SK-N-SH (cell line): ENCODE results near the gene TCF12. TPM values are rescaled to one million over a fixed set of nuclear protein-coding genes. Genes with fewer than 3 reads are reported as not detected.

Source experiments
- CTCF ChIA-PET: fragments of 300-600, 350-600 bp; formaldehyde crosslinking; extraction: SDS; loops from one replicate; lab custom pipeline; 2021; lab: Yijun Ruan, JAX
- POLR2A ChIA-PET: fragments of 350-600 bp; sonication (Branson Sonifier 250); formaldehyde crosslinking; extraction: SDS; loops from one replicate; lab custom pipeline; 2020; ENCODE audit warnings: antibody characterized with exemption, inconsistent platforms; lab: Yijun Ruan, JAX
- DNase-seq: peaks from one replicate; pipeline ENCODE4 v3.0.0; 2012
- H2AFZ ChIP-seq: fragments of 200-600 bp; sonication (generic); 2 replicates; pipeline ENCODE4 v1.8.1; 2016; ENCODE audit warnings: antibody characterized with exemption, mild to moderate bottlenecking, low read depth
- H3F3A ChIP-seq: fragments of 200-600 bp; sonication (generic); replicated peaks from 2 replicates; pipeline ENCODE3; 2016; ENCODE audit warnings: antibody characterized with exemption, mild to moderate bottlenecking; ENCODE audit not compliant: insufficient read depth
- H3K27ac ChIP-seq, 2 experiments: fragments of 200-500 bp in 1 of 2; fragments of 200-600 bp in 1 of 2; sonication (Bioruptor generic) in 1 of 2; sonication (generic), shearing (Covaris generic) in 1 of 2; 2 replicates each; pipeline versions ENCODE4 v1.5.1 to v1.6.1; 2014 to 2016; ENCODE audit warnings: low read depth in 2 of 2, inconsistent platforms in 1 of 2, low read length in 1 of 2, mild to moderate bottlenecking in 1 of 2, mixed read lengths in 1 of 2
- H3K27me3 ChIP-seq: fragments of 200-600 bp; sonication (generic), shearing (Covaris generic); 2 replicates; pipeline ENCODE4 v1.6.1; 2016; ENCODE audit warnings: mixed run types; ENCODE audit not compliant: insufficient read depth
- H3K36me3 ChIP-seq, 2 experiments: fragments of 200-500 bp in 1 of 2; fragments of 200-600 bp in 1 of 2; sonication (Bioruptor generic) in 1 of 2; sonication (generic) in 1 of 2; replicated peaks in 1 of 2; 2 replicates each; pipeline versions ENCODE3 to v1.5.1; 2014 to 2016; ENCODE audit warnings: low read length in 1 of 2, mild to moderate bottlenecking in 1 of 2; ENCODE audit not compliant: insufficient read depth in 2 of 2, control insufficient read depth in 1 of 2
- H3K4me1 ChIP-seq, 2 experiments: fragments of 200-500 bp in 1 of 2; fragments of 200-600 bp in 1 of 2; sonication (Bioruptor generic) in 1 of 2; sonication (generic), shearing (Covaris generic) in 1 of 2; 2 replicates each; pipeline versions ENCODE4 v1.5.1 to v1.6.1; 2014 to 2016; ENCODE audit warnings: low read depth in 1 of 2, low read length in 1 of 2, mixed run types in 1 of 2; ENCODE audit not compliant: insufficient read depth in 2 of 2, control insufficient read depth in 1 of 2
- H3K4me2 ChIP-seq: fragments of 200-600 bp; sonication (generic), shearing (Covaris generic); 2 replicates; pipeline ENCODE4 v1.6.1; 2017; ENCODE audit warnings: mixed run types
- H3K4me3 ChIP-seq, 2 experiments: fragments of 200-500 bp in 1 of 2; fragments of 200-600 bp in 1 of 2; sonication (Bioruptor generic) in 1 of 2; sonication (generic), shearing (Covaris generic) in 1 of 2; 2 replicates each; pipeline versions ENCODE4 v1.5.1 to v1.8.1; 2014 to 2016; ENCODE audit warnings: low read depth in 2 of 2, inconsistent platforms in 1 of 2, low read length in 1 of 2, mild to moderate bottlenecking in 1 of 2, mixed read lengths in 1 of 2, moderate library complexity in 1 of 2
- H3K79me2 ChIP-seq: fragments of 200-600 bp; sonication (generic); 2 replicates; pipeline ENCODE4 v1.8.1; 2017; ENCODE audit warnings: mild to moderate bottlenecking; ENCODE audit not compliant: insufficient read depth
- H3K9ac ChIP-seq: fragments of 200-600 bp; sonication (generic); 2 replicates; pipeline ENCODE4 v1.6.1; 2017; ENCODE audit warnings: mixed run types
- H3K9me2 ChIP-seq: fragments of 200-600 bp; sonication (generic); 2 replicates; pipeline ENCODE4 v1.6.1; 2017; ENCODE audit warnings: mixed run types
- H3K9me3 ChIP-seq: fragments of 200-600 bp; sonication (generic); 2 replicates; pipeline ENCODE4 v1.6.1; 2017; ENCODE audit warnings: mixed run types, mild to moderate bottlenecking, moderate library complexity
- H4K20me1 ChIP-seq: fragments of 200-600 bp; sonication (generic); 2 replicates; pipeline ENCODE4 v1.6.1; 2017; ENCODE audit warnings: mild to moderate bottlenecking, mixed run types; ENCODE audit not compliant: insufficient read depth
- CTCF ChIP-seq: fragments of 200-600 bp; sonication (generic); IDR thresholded peaks from 2 replicates; pipeline ENCODE4 v1.6.1; 2017; ENCODE audit warnings: antibody characterized with exemption, mild to moderate bottlenecking, moderate library complexity
- ELF1 ChIP-seq: IDR thresholded peaks from 2 replicates; pipeline ENCODE4 v1.4.0; 2012
- EZH2phosphoT487 ChIP-seq: fragments of 200-600 bp; sonication (generic); IDR thresholded peaks from 2 replicates; pipeline ENCODE4 v1.6.1; 2017; ENCODE audit warnings: low read depth, mixed run types, mild to moderate bottlenecking, antibody characterized with exemption, moderate library complexity, borderline replicate concordance
- FOSL2 ChIP-seq: IDR thresholded peaks from 2 replicates; pipeline ENCODE4 v1.4.0; 2012; ENCODE audit warnings: low read depth, mild to moderate bottlenecking, moderate library complexity, borderline replicate concordance
- FOXJ3 ChIP-seq: sonication (generic); formaldehyde crosslinking; IDR thresholded peaks from 2 replicates; pipeline ENCODE4 v1.5.1; 2020; ENCODE audit warnings: mild to moderate bottlenecking, missing genetic modification reagents
- GATA2 ChIP-seq: sonication (generic); formaldehyde crosslinking; IDR thresholded peaks from 2 replicates; pipeline ENCODE4 v1.5.0; 2020; ENCODE audit warnings: mild to moderate bottlenecking, missing genetic modification reagents
- IRF3 ChIP-seq: fragments of 150-350 bp; IDR thresholded peaks from 2 replicates; pipeline ENCODE4 v1.6.1; 2016; ENCODE audit warnings: mild to moderate bottlenecking, low read depth, low read length
- MEF2A ChIP-seq: IDR thresholded peaks from 2 replicates; pipeline ENCODE4 v1.4.0; 2012; ENCODE audit warnings: low read depth, borderline replicate concordance
- MXI1 ChIP-seq: IDR thresholded peaks from 2 replicates; pipeline ENCODE4 v1.6.1; 2012; ENCODE audit warnings: mild to moderate bottlenecking, low read depth, low read length, improper control_type of control experiment
- POLR2AphosphoS5 ChIP-seq: IDR thresholded peaks from 2 replicates; pipeline ENCODE4 v1.6.1; 2012; ENCODE audit warnings: low read depth, low read length
- RAD21 ChIP-seq: IDR thresholded peaks from 2 replicates; pipeline ENCODE4 v1.6.1; 2012; ENCODE audit warnings: mild to moderate bottlenecking, low read length
- REST ChIP-seq: IDR thresholded peaks from 2 replicates; pipeline ENCODE4 v1.6.1; 2012; ENCODE audit warnings: mild to moderate bottlenecking, low read depth, low read length, moderate library complexity
- RXRA ChIP-seq: IDR thresholded peaks from 2 replicates; pipeline ENCODE4 v1.4.0; 2012; ENCODE audit warnings: low read depth, mild to moderate bottlenecking, borderline replicate concordance
- SIN3A ChIP-seq: IDR thresholded peaks from 2 replicates; pipeline ENCODE4 v1.6.1; 2012; ENCODE audit warnings: low read depth, mild to moderate bottlenecking, low read length, moderate library complexity, borderline replicate concordance
- TCF12 ChIP-seq: IDR thresholded peaks from 2 replicates; pipeline ENCODE4 v1.4.0; 2012
- TEAD4 ChIP-seq: IDR thresholded peaks from 2 replicates; pipeline ENCODE4 v1.4.0; 2012; ENCODE audit warnings: mild to moderate bottlenecking, borderline replicate concordance; ENCODE audit not compliant: insufficient read depth
- USF1 ChIP-seq: IDR thresholded peaks from 2 replicates; pipeline ENCODE4 v1.4.0; 2012; ENCODE audit warnings: low read depth, borderline replicate concordance
- YY1 ChIP-seq: IDR thresholded peaks from 2 replicates; pipeline ENCODE4 v1.4.0; 2012; ENCODE audit warnings: low read depth, mild to moderate bottlenecking
- WGBS: methylation state at CpG from one replicate; pipeline ENCODE4 v1.1.6; 2017; ENCODE audit warnings: low lambda C conversion rate; 5-methylcytosine and 5-hydroxymethylcytosine counted together
- polyA plus RNA-seq, 3 experiments: library from polyadenylated mRNA; depleted of rRNA; stranded (reverse); fragments of >200 nt; gene quantifications; 2 replicates each; pipeline ENCODE4 v1.2.3, GENCODE V29; 2012

The TCF12 gene
- polyA plus RNA-seq, 1 of the 3 experiments (the other 2 are of a cell fraction), result 49.6 TPM

- Histone ChIP-seq H3K79me2 (peaks cover 94% of the 10 kb centered on the region), H3K9me3 (no peaks in the 10 kb centered on the region), H3K9ac (no peak overlapping the region), H3K27me3 (no peaks in the 10 kb centered on the region), H3K36me3 (peaks cover 0 to 5% of the 10 kb centered on the region in 2 experiments), H2AFZ (no peak overlapping the region), H4K20me1 (peaks cover 5% of the 10 kb centered on the region; the same call in 1 of the 2 replicates), H3K4me1 (no peaks in the 10 kb centered on the region; a peak in 2 of 4 replicates), H3K27ac (no peak overlapping the region), H3K9me2 (no peaks in the 10 kb centered on the region), H3K4me2 (no peak overlapping the region), H3F3A (peaks cover 5% of the 10 kb centered on the region), H3K4me3 (no peak overlapping the region)
- WGBS, result 73% methylated on average over 5 of the region's 5 CpGs
- TF ChIP-seq RXRA (no peak), ELF1 (no peak), TEAD4 (no peak), EZH2phosphoT487 (no peak), YY1 (no peak), SIN3A (no peak), TCF12 (no peak), RAD21 (no peak), FOXJ3 (no peak), FOSL2 (no peak), MEF2A (no peak), USF1 (no peak), IRF3 (no peak), CTCF (no peak)
- CTCF ChIA-PET, result interaction anchor here (0.6 kb wide), 1 partner anchor 698 kb away, joined by 3 read pairs; no protein-coding TSS in a partner anchor
- POLR2A ChIA-PET, result no interaction called here
- no peak for DNase-seq
These were observed 125.7 kb downstream of the TCF12 start for GRCh38 chr15:57044072-57044702.

- no peaks in the 10 kb centered on the region for H3K27me3 ChIP-seq
- CTCF ChIA-PET, result interaction anchor here (0.6 kb wide), 1 partner anchor 697 kb away, joined by 3 read pairs; no protein-coding TSS in a partner anchor
- no peak for TF ChIP-seq GATA2
- no peak for TF ChIP-seq YY1
- no peak for TF ChIP-seq RAD21
- TF ChIP-seq CTCF, result no peak
- no peak for TF ChIP-seq POLR2AphosphoS5
- TF ChIP-seq MXI1, result no peak
- TF ChIP-seq REST, result no peak
These were observed 126.5 kb downstream of the TCF12 start for GRCh38 chr15:57044970-57045369.

More at GRCh38 chr15:57044970-57045369, 126.5 kb downstream of the TCF12 start:
- Histone ChIP-seq H3K4me3 (no peak overlapping the region), H3F3A (peaks cover 7% of the 10 kb centered on the region), H3K79me2 (peaks cover 96% of the 10 kb centered on the region), H3K4me2 (no peak overlapping the region), H4K20me1 (peaks cover 5% of the 10 kb centered on the region; the same call in 1 of the 2 replicates), H3K9me2 (no peaks in the 10 kb centered on the region), H3K4me1 (no peaks in the 10 kb centered on the region; a peak in 2 of 4 replicates), H3K9me3 (no peaks in the 10 kb centered on the region), H3K36me3 (peaks cover 0 to 5% of the 10 kb centered on the region in 2 experiments), H3K9ac (no peak overlapping the region), H3K27ac (no peak overlapping the region), H2AFZ (no peak overlapping the region)
- WGBS, result 88% methylated on average over 4 of the region's 4 CpGs
- POLR2A ChIA-PET, result no interaction called here
- DNase-seq, result no peak
